PC-3 (cell line): Measurements from ENCODE around the gene CASQ2.

Experiments used
- EZH2 ChIP-seq: fragments of 300-600 bp; sonication (generic); IDR thresholded peaks from one replicate; pipeline ENCODE4 v1.6.1; 2017; ENCODE audit warnings: antibody characterized with exemption, mild to moderate bottlenecking, low read length; ENCODE audit not compliant: unreplicated experiment
- EZH2phosphoT487 ChIP-seq: fragments of 300-600 bp; sonication (generic); IDR thresholded peaks from 2 replicates; pipeline ENCODE4 v1.6.1; 2018; ENCODE audit warnings: mild to moderate bottlenecking, antibody characterized with exemption, low read length, borderline replicate concordance
- TF ChIP-seq, protein P1 (sequence below): fragments of 300-600 bp; sonication (generic); conservative IDR thresholded peaks from 2 replicates; pipeline ENCODE4 v1.5.1; 2017; ENCODE audit warnings: antibody characterized with exemption, low read depth, mild to moderate bottlenecking, low read length

DNA sequence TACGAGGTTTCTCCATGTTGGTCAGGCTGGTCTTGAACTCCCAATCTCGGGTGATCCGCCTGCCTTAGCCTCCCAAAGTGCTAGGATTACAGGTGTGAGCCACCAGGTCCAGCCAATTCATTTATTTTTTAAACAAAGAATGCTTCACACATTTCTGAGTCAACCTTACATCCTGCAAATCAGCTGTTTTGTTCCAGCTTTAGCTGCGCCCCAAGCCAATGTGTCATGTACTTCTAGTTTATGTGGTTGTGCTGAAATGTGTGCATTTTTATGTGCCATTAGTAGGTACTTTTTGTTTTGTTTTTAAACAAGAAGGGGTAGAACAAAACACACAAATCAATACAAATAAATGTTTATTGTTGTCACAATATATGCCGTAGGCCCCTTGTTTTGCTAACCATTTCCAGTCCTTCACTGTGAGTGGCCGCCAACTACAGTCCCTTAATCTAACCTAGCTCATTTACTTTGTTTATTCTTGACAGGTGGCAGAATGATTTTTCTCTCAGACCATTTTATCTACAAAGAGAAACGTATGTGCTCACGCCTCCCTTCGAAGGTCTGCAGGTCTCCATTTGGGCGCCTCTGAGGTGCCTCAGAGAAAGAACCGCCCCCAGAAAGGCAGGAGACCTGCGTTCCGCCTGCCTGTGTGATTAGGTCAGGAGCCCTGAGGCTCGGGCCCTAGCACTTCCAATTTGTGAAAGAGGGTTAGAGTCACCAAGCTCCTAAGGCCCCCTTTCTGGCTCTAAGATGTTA lies 2.8 kb upstream of the CASQ2 start:
- TF ChIP-seq EZH2 (no peak), EZH2phosphoT487 (no peak)
- TF ChIP-seq, protein P1, sequence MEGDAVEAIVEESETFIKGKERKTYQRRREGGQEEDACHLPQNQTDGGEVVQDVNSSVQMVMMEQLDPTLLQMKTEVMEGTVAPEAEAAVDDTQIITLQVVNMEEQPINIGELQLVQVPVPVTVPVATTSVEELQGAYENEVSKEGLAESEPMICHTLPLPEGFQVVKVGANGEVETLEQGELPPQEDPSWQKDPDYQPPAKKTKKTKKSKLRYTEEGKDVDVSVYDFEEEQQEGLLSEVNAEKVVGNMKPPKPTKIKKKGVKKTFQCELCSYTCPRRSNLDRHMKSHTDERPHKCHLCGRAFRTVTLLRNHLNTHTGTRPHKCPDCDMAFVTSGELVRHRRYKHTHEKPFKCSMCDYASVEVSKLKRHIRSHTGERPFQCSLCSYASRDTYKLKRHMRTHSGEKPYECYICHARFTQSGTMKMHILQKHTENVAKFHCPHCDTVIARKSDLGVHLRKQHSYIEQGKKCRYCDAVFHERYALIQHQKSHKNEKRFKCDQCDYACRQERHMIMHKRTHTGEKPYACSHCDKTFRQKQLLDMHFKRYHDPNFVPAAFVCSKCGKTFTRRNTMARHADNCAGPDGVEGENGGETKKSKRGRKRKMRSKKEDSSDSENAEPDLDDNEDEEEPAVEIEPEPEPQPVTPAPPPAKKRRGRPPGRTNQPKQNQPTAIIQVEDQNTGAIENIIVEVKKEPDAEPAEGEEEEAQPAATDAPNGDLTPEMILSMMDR, result no peak
